Stimulated activated CD4-positive, alpha-beta T cell treated with anti-CD3 and anti-CD28 coated beads, Interleukin-12 subunit alpha, Interleukin-12 subunit beta, amount 100 ng/mL, for 48 hours (primary cell): ENCODE measurements around the gene ZNF331.

ENCODE experiments used
- DNase-seq, 3 donors: peaks; one replicate each; pipeline ENCODE4 v3.0.0-alpha.2; 2020; ENCODE audit warnings: low read depth in 2 of 3, low spot score in 1 of 3

Gene ZNF331

DNA sequence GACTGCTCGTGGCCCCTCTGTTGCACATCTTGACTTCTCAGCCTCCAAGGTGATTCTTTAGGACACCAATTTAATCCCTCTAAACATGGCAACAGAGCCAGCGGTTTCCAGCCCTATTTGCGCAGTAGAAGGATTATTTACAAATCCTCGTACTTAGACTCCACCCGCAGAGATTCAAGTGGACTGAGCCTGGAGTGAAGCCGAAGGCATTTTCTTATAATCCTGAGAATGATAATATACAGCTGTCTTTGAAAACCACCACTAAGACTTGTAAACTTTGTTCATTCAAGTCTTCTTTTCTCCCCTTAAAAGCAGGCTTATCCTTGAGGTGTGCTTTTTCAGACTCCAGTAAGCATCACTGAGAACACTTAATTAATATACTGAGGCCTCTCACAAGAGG lies 89.0 kb downstream of the ZNF331 start:
- DNase-seq = no peak
